H9 (cell line): ENCODE results near the gene TXNDC11. TPM values are rescaled to one million over a fixed set of nuclear protein-coding genes. Genes with fewer than 3 reads are reported as not detected.

Experiments
- DNase-seq: peaks from one replicate; pipeline ENCODE4 v3.0.0-alpha.2; 2017
- H2AFZ ChIP-seq: one replicate; pipeline ENCODE4 v1.6.1; 2013; ENCODE audit warnings: mild to moderate bottlenecking, low read length, control low read depth, moderate library complexity
- H2AK5ac ChIP-seq: 2 replicates; pipeline ENCODE4 v1.6.1; 2013; ENCODE audit warnings: low read length, control low read depth, mixed read lengths; ENCODE audit not compliant: insufficient read length
- H2BK120ac ChIP-seq: one replicate; pipeline ENCODE4 v1.6.1; 2013; ENCODE audit warnings: low read depth, mild to moderate bottlenecking, low read length, control low read depth, inconsistent platforms; ENCODE audit not compliant: poor library complexity, severe bottlenecking
- H2BK12ac ChIP-seq: 2 replicates; pipeline ENCODE4 v1.6.1; 2013; ENCODE audit warnings: low read length, control low read depth, mixed read lengths, low read depth; ENCODE audit not compliant: insufficient read length
- H2BK15ac ChIP-seq: 2 replicates; pipeline ENCODE4 v1.6.1; 2013; ENCODE audit warnings: low read depth, low read length, control low read depth
- H2BK20ac ChIP-seq: one replicate; pipeline ENCODE4 v1.6.1; 2013; ENCODE audit warnings: low read depth, mild to moderate bottlenecking, low read length, control low read depth, inconsistent platforms; ENCODE audit not compliant: poor library complexity, severe bottlenecking
- H2BK5ac ChIP-seq: 2 replicates; pipeline ENCODE4 v1.6.1; 2013; ENCODE audit warnings: low read length, control low read depth, mixed read lengths; ENCODE audit not compliant: insufficient read length
- H3K14ac ChIP-seq: 2 replicates; pipeline ENCODE4 v1.6.1; 2013; ENCODE audit warnings: low read length, control low read depth; ENCODE audit not compliant: insufficient read depth
- H3K18ac ChIP-seq: 2 replicates; pipeline ENCODE4 v1.6.1; 2013; ENCODE audit warnings: low read depth, mild to moderate bottlenecking, mixed read lengths, low read length, control low read depth; ENCODE audit not compliant: insufficient read length
- H3K23ac ChIP-seq: 2 replicates; pipeline ENCODE4 v1.6.1; 2013; ENCODE audit warnings: low read length, control low read depth, mixed read lengths, low read depth; ENCODE audit not compliant: insufficient read length
- H3K23me2 ChIP-seq: 2 replicates; pipeline ENCODE4 v1.6.1; 2013; ENCODE audit warnings: low read depth, mild to moderate bottlenecking, mixed read lengths, low read length, control low read depth; ENCODE audit not compliant: insufficient read length, poor library complexity, severe bottlenecking
- H3K27ac ChIP-seq: 2 replicates; pipeline ENCODE4 v1.5.1; 2013; ENCODE audit warnings: low read length, control low read depth, mixed read lengths, low read depth; ENCODE audit not compliant: insufficient read length
- H3K27me3 ChIP-seq: 2 replicates; pipeline ENCODE4 v1.6.1; 2013; ENCODE audit warnings: low read length, control low read depth, inconsistent platforms; ENCODE audit not compliant: insufficient read depth
- H3K4ac ChIP-seq: 2 replicates; pipeline ENCODE4 v1.6.1; 2013; ENCODE audit warnings: low read depth, mild to moderate bottlenecking, control low read depth, inconsistent platforms, low read length, moderate library complexity
- H3K4me1 ChIP-seq: 2 replicates; pipeline ENCODE4 v1.6.1; 2013; ENCODE audit warnings: low read length, control low read depth, inconsistent platforms; ENCODE audit not compliant: insufficient read depth
- H3K4me2 ChIP-seq: 2 replicates; pipeline ENCODE4 v1.6.1; 2013; ENCODE audit warnings: low read length, control low read depth, mixed read lengths; ENCODE audit not compliant: insufficient read length, insufficient read depth
- H3K56ac ChIP-seq: 2 replicates; pipeline ENCODE4 v1.6.1; 2013; ENCODE audit warnings: low read depth, mild to moderate bottlenecking, mixed read lengths, low read length, control low read depth; ENCODE audit not compliant: insufficient read length
- H3K79me1 ChIP-seq: 2 replicates; pipeline ENCODE4 v1.6.1; 2013; ENCODE audit warnings: low read depth, mild to moderate bottlenecking, moderate library complexity, low read length, control low read depth, inconsistent platforms; ENCODE audit not compliant: insufficient read depth, poor library complexity, severe bottlenecking
- H3K79me2 ChIP-seq: 2 replicates; pipeline ENCODE4 v1.6.1; 2013; ENCODE audit warnings: low read length, control low read depth, inconsistent platforms; ENCODE audit not compliant: insufficient read depth
- H3K9ac ChIP-seq: 2 replicates; pipeline ENCODE4 v1.6.1; 2013; ENCODE audit warnings: low read length, control low read depth, mixed read lengths; ENCODE audit not compliant: insufficient read length; ENCODE audit errors: extremely low read depth
- H3K9me3 ChIP-seq: one replicate; pipeline ENCODE4 v1.6.1; 2013; ENCODE audit warnings: low read depth, low read length, inconsistent platforms; ENCODE audit not compliant: control insufficient read depth
- H3T11ph ChIP-seq: one replicate; pipeline ENCODE4 v1.6.1; 2013; ENCODE audit warnings: mild to moderate bottlenecking, low read length, control low read depth, inconsistent platforms
- H4K20me1 ChIP-seq: one replicate; pipeline ENCODE4 v1.6.1; 2013; ENCODE audit not compliant: control insufficient read depth, insufficient read length, insufficient read depth
- H4K5ac ChIP-seq: 2 replicates; pipeline ENCODE4 v1.6.1; 2013; ENCODE audit warnings: low read depth, mild to moderate bottlenecking, mixed read lengths, low read length, control low read depth; ENCODE audit not compliant: insufficient read length
- H4K8ac ChIP-seq: replicated peaks from 2 replicates; pipeline ENCODE4 v1.6.1; 2013; ENCODE audit warnings: low read length, control low read depth, mixed read lengths, low read depth; ENCODE audit not compliant: insufficient read length
- H4K91ac ChIP-seq: 2 replicates; pipeline ENCODE4 v1.6.1; 2013; ENCODE audit warnings: low read depth, mild to moderate bottlenecking, moderate library complexity, mixed read lengths, low read length, control low read depth; ENCODE audit not compliant: insufficient read length
- H3K27ac Mint-ChIP-seq, 3 experiments: 2 replicates in 2 of 3; 3 replicates in 1 of 3; pipeline ENCODE4 v1.8.0; 2020 to 2021; ENCODE audit warnings: mixed read lengths in 3 of 3, mild to moderate bottlenecking in 1 of 3, moderate library complexity in 1 of 3
- H3K27me3 Mint-ChIP-seq: 2 replicates; pipeline ENCODE4 v1.8.0; 2021; ENCODE audit warnings: low read depth, mild to moderate bottlenecking, moderate library complexity, mixed read lengths
- H3K36me3 Mint-ChIP-seq, 3 experiments: 2 replicates in 2 of 3; 3 replicates in 1 of 3; pipeline ENCODE4 v1.8.0; 2020 to 2021; ENCODE audit warnings: low read depth in 3 of 3, mixed read lengths in 3 of 3; ENCODE audit not compliant: insufficient read depth in 1 of 3
- H3K4me1 Mint-ChIP-seq, 2 experiments: 2 replicates each; pipeline ENCODE4 v1.8.0; 2020; ENCODE audit warnings: mixed read lengths in 2 of 2
- H3K4me3 Mint-ChIP-seq, 2 experiments: 2 replicates in 1 of 2; 3 replicates in 1 of 2; pipeline ENCODE4 v1.8.0; 2020 to 2021; ENCODE audit warnings: mild to moderate bottlenecking in 2 of 2, mixed read lengths in 2 of 2, moderate library complexity in 1 of 2
- H3K9me3 Mint-ChIP-seq, 2 experiments: 2 replicates in 1 of 2; 3 replicates in 1 of 2; pipeline ENCODE4 v1.8.0; 2020; ENCODE audit warnings: mild to moderate bottlenecking in 2 of 2, mixed read lengths in 2 of 2, moderate library complexity in 1 of 2
- CTCF ChIP-seq: fragments of 200-600 bp; sonication (generic); conservative IDR thresholded peaks from 3 replicates; pipeline ENCODE4 v1.8.0; 2021; ENCODE audit warnings: antibody characterized with exemption, mild to moderate bottlenecking
- WGBS: extraction: QIAGEN DNeasy Blood & Tissue Kit; methylation state at CpG from one replicate; pipeline ENCODE4 v1.1.7; 2013; ENCODE audit warnings: missing lambda C conversion rate, low lambda C conversion rate, mixed read lengths; ENCODE audit not compliant: insufficient read length; ENCODE audit errors: extremely low coverage; 5-methylcytosine and 5-hydroxymethylcytosine counted together
- total RNA-seq: library from RNA; stranded (reverse); gene quantifications from 2 replicates; pipeline ENCODE4 v1.2.1, GENCODE V29; 2021

Gene TXNDC11
- total RNA-seq, 1 experiment from 2014 or later: 12.2 TPM

- Mint-ChIP-seq H3K27me3 (no peaks in the 10 kb centered on the region), H3K4me3 (no peak overlapping the region), H3K27ac (peak overlapping the region; percentile 15 to 76 (median 74); a peak in 4 of 7 replicates), H3K9me3 (no peaks in the 10 kb centered on the region), H3K4me1 (peaks cover 4 to 20% of the 10 kb centered on the region in 2 experiments; a peak in 3 of 4 replicates), H3K36me3 (peaks cover 2 to 12% (median 8%) of the 10 kb centered on the region in 3 experiments; a peak in 6 of 7 replicates)
- no peak overlapping the region for H3K14ac ChIP-seq
- no peaks in the 10 kb centered on the region for H3K23me2 ChIP-seq
- peaks cover 6% of the 10 kb centered on the region for H3K79me1 ChIP-seq
- H3K27ac ChIP-seq: no peak overlapping the region
- WGBS: no CpG with 5 or more reads among the region's 5 CpGs
- H2BK120ac ChIP-seq: no peak overlapping the region
- no peak overlapping the region for H2BK15ac ChIP-seq
- no peak overlapping the region for H4K5ac ChIP-seq
- no peak overlapping the region for H3K18ac ChIP-seq
- H4K91ac ChIP-seq: no peak overlapping the region
- no peak overlapping the region for H3K23ac ChIP-seq
- no peak overlapping the region for H3K56ac ChIP-seq
- H2AK5ac ChIP-seq: no peak overlapping the region
- peaks cover 10% of the 10 kb centered on the region; the same call in 1 of the 2 replicates for H3K79me2 ChIP-seq
- H3K4me2 ChIP-seq: no peak overlapping the region
- no peak overlapping the region for H2BK20ac ChIP-seq
- H3K9ac ChIP-seq: no peak overlapping the region
- no peak overlapping the region for H2AFZ ChIP-seq
- no peak for DNase-seq
- no peak overlapping the region for H2BK5ac ChIP-seq
- H3T11ph ChIP-seq: no peak overlapping the region
- no peaks in the 10 kb centered on the region for H3K9me3 ChIP-seq
- no peak overlapping the region for H3K4ac ChIP-seq
- H2BK12ac ChIP-seq: no peak overlapping the region
- H4K20me1 ChIP-seq: no peaks in the 10 kb centered on the region
- no peak overlapping the region for H4K8ac ChIP-seq
- H3K27me3 ChIP-seq: no peaks in the 10 kb centered on the region
- TF ChIP-seq CTCF: no peak
- peaks cover 5% of the 10 kb centered on the region; the same call in 1 of the 2 replicates for H3K4me1 ChIP-seq
Measured at GRCh38 chr16:11783319-11784037, 40.8 kb upstream of the TXNDC11 start.
